IMR-90 (cell line): ENCODE data around the gene WAC.

Experiments
- BHLHE40 ChIP-seq: fragments of 150-350 bp; IDR thresholded peaks from 2 replicates; pipeline ENCODE4 v1.6.1; 2016; ENCODE audit warnings: mild to moderate bottlenecking, low read depth, low read length
- CEBPB ChIP-seq: IDR thresholded peaks from 2 replicates; pipeline ENCODE4 v1.6.1; 2012; ENCODE audit warnings: low read depth, low read length, improper control_type of control experiment
- FOS ChIP-seq: fragments of 150-350 bp; IDR thresholded peaks from 2 replicates; pipeline ENCODE4 v1.6.1; 2016; ENCODE audit warnings: low read depth, low read length
- MAFK ChIP-seq: IDR thresholded peaks from 2 replicates; pipeline ENCODE4 v1.6.1; 2012; ENCODE audit warnings: low read depth, low read length, improper control_type of control experiment
- MAZ ChIP-seq: IDR thresholded peaks from 2 replicates; pipeline ENCODE4 v1.6.1; 2012; ENCODE audit warnings: low read depth, mild to moderate bottlenecking, low read length, improper control_type of control experiment, moderate library complexity, borderline replicate concordance
- MXI1 ChIP-seq: IDR thresholded peaks from 2 replicates; pipeline ENCODE4 v1.6.1; 2012; ENCODE audit warnings: low read depth, mild to moderate bottlenecking, low read length, moderate library complexity, borderline replicate concordance
- POLR2A ChIP-seq: IDR thresholded peaks from 2 replicates; pipeline ENCODE4 v1.6.1; 2012; ENCODE audit warnings: mild to moderate bottlenecking, low read depth, low read length
- RAD21 ChIP-seq: IDR thresholded peaks from 2 replicates; pipeline ENCODE4 v1.6.1; 2012; ENCODE audit warnings: low read length, improper control_type of control experiment
- RCOR1 ChIP-seq: IDR thresholded peaks from 2 replicates; pipeline ENCODE4 v1.6.1; 2012; ENCODE audit warnings: mild to moderate bottlenecking, low read length, improper control_type of control experiment; ENCODE audit not compliant: insufficient replicate concordance
- RFX5 ChIP-seq: IDR thresholded peaks from 2 replicates; pipeline ENCODE4 v1.8.0; 2012; ENCODE audit warnings: low read depth, mild to moderate bottlenecking, low read length, moderate library complexity
- SMC3 ChIP-seq: fragments of 150-350 bp; IDR thresholded peaks from 2 replicates; pipeline ENCODE4 v1.6.1; 2016; ENCODE audit warnings: low read depth, mild to moderate bottlenecking, antibody characterized with exemption, low read length, moderate library complexity
- TF ChIP-seq, protein P1 (sequence below): conservative IDR thresholded peaks from 2 replicates; pipeline ENCODE4 v1.5.1; 2012; ENCODE audit warnings: mild to moderate bottlenecking, low read depth, low read length, improper control_type of control experiment
- TF ChIP-seq, protein P2 (sequence below): fragments of 150-350 bp; IDR thresholded peaks from 2 replicates; pipeline ENCODE4 v1.6.1; 2017; ENCODE audit warnings: mild to moderate bottlenecking, antibody characterized with exemption, low read length, low read depth
- TF ChIP-seq, protein P3 (sequence below): fragments of 150-350 bp; IDR thresholded peaks from 2 replicates; pipeline ENCODE4 v1.6.1; 2016; ENCODE audit warnings: low read depth, mild to moderate bottlenecking, low read length, moderate library complexity, borderline replicate concordance

DNA sequence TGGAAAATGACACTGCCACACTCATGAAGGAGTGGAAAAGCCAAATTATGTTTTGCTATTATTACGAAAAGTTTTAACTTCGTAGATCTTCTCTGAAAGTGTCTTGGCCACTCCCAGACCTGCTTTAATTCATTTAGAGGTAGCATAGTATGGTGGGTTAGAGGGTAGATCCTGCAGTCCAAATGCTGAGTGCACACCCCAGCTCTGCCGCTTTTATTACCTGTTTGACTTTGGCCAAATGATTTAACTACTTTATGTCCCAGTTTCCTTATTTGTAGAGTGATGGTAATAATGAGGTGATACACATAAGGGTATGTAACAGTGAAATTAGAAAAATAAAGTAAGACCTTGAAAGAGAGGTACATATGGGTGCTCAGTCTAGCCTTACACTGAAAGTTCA is 23.6 kb upstream of the WAC start:
- TF ChIP-seq, protein P1, sequence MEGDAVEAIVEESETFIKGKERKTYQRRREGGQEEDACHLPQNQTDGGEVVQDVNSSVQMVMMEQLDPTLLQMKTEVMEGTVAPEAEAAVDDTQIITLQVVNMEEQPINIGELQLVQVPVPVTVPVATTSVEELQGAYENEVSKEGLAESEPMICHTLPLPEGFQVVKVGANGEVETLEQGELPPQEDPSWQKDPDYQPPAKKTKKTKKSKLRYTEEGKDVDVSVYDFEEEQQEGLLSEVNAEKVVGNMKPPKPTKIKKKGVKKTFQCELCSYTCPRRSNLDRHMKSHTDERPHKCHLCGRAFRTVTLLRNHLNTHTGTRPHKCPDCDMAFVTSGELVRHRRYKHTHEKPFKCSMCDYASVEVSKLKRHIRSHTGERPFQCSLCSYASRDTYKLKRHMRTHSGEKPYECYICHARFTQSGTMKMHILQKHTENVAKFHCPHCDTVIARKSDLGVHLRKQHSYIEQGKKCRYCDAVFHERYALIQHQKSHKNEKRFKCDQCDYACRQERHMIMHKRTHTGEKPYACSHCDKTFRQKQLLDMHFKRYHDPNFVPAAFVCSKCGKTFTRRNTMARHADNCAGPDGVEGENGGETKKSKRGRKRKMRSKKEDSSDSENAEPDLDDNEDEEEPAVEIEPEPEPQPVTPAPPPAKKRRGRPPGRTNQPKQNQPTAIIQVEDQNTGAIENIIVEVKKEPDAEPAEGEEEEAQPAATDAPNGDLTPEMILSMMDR: no peak
- TF ChIP-seq RAD21: no peak
- no peak for TF ChIP-seq CEBPB
- no peak for TF ChIP-seq POLR2A
- TF ChIP-seq SMC3: no peak
- TF ChIP-seq RFX5: no peak
- TF ChIP-seq MAFK: no peak
- no peak for TF ChIP-seq RCOR1
- TF ChIP-seq, protein P2, sequence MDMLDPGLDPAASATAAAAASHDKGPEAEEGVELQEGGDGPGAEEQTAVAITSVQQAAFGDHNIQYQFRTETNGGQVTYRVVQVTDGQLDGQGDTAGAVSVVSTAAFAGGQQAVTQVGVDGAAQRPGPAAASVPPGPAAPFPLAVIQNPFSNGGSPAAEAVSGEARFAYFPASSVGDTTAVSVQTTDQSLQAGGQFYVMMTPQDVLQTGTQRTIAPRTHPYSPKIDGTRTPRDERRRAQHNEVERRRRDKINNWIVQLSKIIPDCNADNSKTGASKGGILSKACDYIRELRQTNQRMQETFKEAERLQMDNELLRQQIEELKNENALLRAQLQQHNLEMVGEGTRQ: no peak
- TF ChIP-seq MXI1: no peak
- TF ChIP-seq FOS: no peak
- TF ChIP-seq, protein P3, sequence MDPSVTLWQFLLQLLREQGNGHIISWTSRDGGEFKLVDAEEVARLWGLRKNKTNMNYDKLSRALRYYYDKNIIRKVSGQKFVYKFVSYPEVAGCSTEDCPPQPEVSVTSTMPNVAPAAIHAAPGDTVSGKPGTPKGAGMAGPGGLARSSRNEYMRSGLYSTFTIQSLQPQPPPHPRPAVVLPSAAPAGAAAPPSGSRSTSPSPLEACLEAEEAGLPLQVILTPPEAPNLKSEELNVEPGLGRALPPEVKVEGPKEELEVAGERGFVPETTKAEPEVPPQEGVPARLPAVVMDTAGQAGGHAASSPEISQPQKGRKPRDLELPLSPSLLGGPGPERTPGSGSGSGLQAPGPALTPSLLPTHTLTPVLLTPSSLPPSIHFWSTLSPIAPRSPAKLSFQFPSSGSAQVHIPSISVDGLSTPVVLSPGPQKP: no peak
- no peak for TF ChIP-seq MAZ
- no peak for TF ChIP-seq BHLHE40
